CD8-positive, alpha-beta memory T cell (primary cell): Measurements from ENCODE around the gene CDH22. TPM values are rescaled to one million over a fixed set of nuclear protein-coding genes. Genes with fewer than 3 reads are reported as not detected.
A peak's percentile ranks its signal among the peaks of the same experiment; 100 is the strongest.

Source experiments
- CTCF ChIA-PET: fragments of 350-600 bp; sonication (Branson Sonifier 250); formaldehyde crosslinking; loops from one replicate; lab custom pipeline; 2021; ENCODE audit warnings: antibody characterized with exemption; lab: Charles Lee
- POLR2A ChIA-PET: fragments of 350-600 bp; sonication (Branson Sonifier 250); formaldehyde crosslinking; loops from one replicate; lab custom pipeline; 2021; ENCODE audit warnings: antibody characterized with exemption; lab: Charles Lee
- DNase-seq, 5 donors: peaks; one replicate each; pipeline versions ENCODE4 v3.0.0 to v3.0.0-alpha.2; 2020 to 2022; ENCODE audit warnings: mixed read lengths in 1 of 5
- H3K27ac ChIP-seq: one replicate; pipeline ENCODE4 v1.7.0; 2013; ENCODE audit warnings: low read depth, mild to moderate bottlenecking, low read length, moderate library complexity
- H3K27me3 ChIP-seq: 2 replicates; pipeline ENCODE4 v1.7.0; 2013; ENCODE audit warnings: low read length, mild to moderate bottlenecking; ENCODE audit not compliant: insufficient read depth, poor library complexity, severe bottlenecking
- H3K36me3 ChIP-seq: 2 replicates; pipeline ENCODE4 v1.7.0; 2013; ENCODE audit warnings: mild to moderate bottlenecking, low read length, moderate library complexity; ENCODE audit not compliant: insufficient read depth
- H3K4me1 ChIP-seq: 2 replicates; pipeline ENCODE4 v1.7.0; 2013; ENCODE audit warnings: mild to moderate bottlenecking, low read length, moderate library complexity; ENCODE audit not compliant: insufficient read depth
- H3K4me3 ChIP-seq: 2 replicates; pipeline ENCODE4 v1.7.0; 2013; ENCODE audit warnings: mild to moderate bottlenecking, low read length
- H3K9me3 ChIP-seq: 2 replicates; pipeline ENCODE4 v1.7.0; 2013; ENCODE audit warnings: mild to moderate bottlenecking, low read length
- H3K27ac Mint-ChIP-seq, 8 donors: one replicate each; pipeline ENCODE4 v1.8.0; 2020 to 2021; ENCODE audit warnings: mixed read lengths in 8 of 8, mild to moderate bottlenecking in 6 of 8, inconsistent platforms in 3 of 8, moderate library complexity in 3 of 8
- H3K27me3 Mint-ChIP-seq, 2 donors: one replicate each; pipeline ENCODE4 v1.8.0; 2020 to 2021; ENCODE audit warnings: mixed read lengths in 2 of 2, mild to moderate bottlenecking in 1 of 2, moderate library complexity in 1 of 2
- H3K36me3 Mint-ChIP-seq, 3 donors: one replicate each; pipeline ENCODE4 v1.8.0; 2020 to 2021; ENCODE audit warnings: mixed read lengths in 3 of 3, inconsistent platforms in 1 of 3, mild to moderate bottlenecking in 1 of 3
- H3K4me1 Mint-ChIP-seq, 3 donors: one replicate each; pipeline ENCODE4 v1.8.0; 2020 to 2021; ENCODE audit warnings: mixed read lengths in 3 of 3, inconsistent platforms in 1 of 3, mild to moderate bottlenecking in 1 of 3
- H3K4me3 Mint-ChIP-seq, 7 donors: one replicate each; pipeline ENCODE4 v1.8.0; 2020 to 2021; ENCODE audit warnings: mixed read lengths in 7 of 7, mild to moderate bottlenecking in 6 of 7, moderate library complexity in 4 of 7, inconsistent platforms in 2 of 7
- H3K9me3 Mint-ChIP-seq, 5 donors: one replicate each; pipeline ENCODE4 v1.8.0; 2020 to 2022; ENCODE audit warnings: mixed read lengths in 5 of 5, mild to moderate bottlenecking in 3 of 5, moderate library complexity in 2 of 5, inconsistent platforms in 1 of 5
- polyA plus RNA-seq: library from polyadenylated mRNA; unstranded; fragments of 300-500 nt; fragmentation: Illumina TruSeq; gene quantifications from one replicate; pipeline ENCODE4 v1.2.3, GENCODE V29; 2021
- total RNA-seq, 2 experiments: library from RNA; stranded (reverse); gene quantifications; one replicate each; pipeline ENCODE4 v1.2.3, GENCODE V29; 2021

CDH22 gene
- total and polyA plus RNA-seq, 3 experiments from 2014 or later: not detected

DNA sequence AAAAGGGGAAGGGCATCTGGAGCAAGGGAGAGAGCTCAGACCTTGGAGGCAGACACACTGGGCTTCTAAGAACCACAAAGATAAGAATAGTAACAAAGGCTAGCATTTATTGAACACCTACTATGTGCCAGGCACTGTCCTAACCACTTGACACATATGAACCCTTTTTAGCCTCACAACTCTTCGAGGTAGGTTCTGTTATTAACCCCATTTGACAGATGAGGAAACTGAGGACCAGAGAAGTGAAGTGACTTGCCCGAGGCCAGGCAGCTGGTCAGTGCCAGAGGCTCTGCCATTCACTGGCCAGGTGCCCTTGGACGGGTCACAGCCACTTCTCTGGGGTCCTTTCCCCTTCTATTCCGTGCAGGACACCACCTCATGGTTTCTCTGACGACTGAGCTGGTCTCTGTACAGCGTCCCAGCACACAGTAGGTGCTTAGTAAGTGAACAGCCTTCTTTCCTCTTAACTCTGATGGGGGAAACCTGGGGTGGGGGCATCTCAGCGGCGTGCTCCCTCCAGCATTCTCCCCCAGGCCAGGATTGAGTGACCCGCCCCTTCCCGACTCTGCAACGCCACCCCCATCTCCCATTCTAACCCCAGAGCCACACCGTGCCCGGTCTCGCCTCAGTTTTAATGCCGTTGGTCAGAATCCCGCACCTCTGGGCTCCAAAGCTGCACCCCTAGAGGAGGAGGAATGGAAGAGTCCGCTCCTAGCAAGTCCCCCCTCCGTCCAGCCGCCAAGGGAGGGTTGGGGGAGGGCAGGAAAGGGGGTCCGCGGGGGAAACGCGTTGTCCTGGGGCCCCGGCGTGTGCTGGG, 134.4 kb downstream of the CDH22 start:
- H3K36me3 Mint-ChIP-seq: no peaks in the 10 kb centered on the region
- CTCF ChIA-PET: interaction anchor here (1.1 to 3.9 kb wide), 3 partner anchors 151 to 186 kb away, joined by 5 to 28 read pairs (median 8); no protein-coding TSS in a partner anchor
- no peak for DNase-seq
- Histone ChIP-seq H3K4me3 (no peak overlapping the region), H3K36me3 (no peaks in the 10 kb centered on the region), H3K9me3 (no peaks in the 10 kb centered on the region), H3K27ac (no peak overlapping the region), H3K27me3 (peaks cover 28% of the 10 kb centered on the region), H3K4me1 (no peaks in the 10 kb centered on the region)
- H3K4me1 Mint-ChIP-seq: peaks cover 0 to 7% (median 0%) of the 10 kb centered on the region in 3 donors
- H3K9me3 Mint-ChIP-seq: no peaks in the 10 kb centered on the region
- no peak overlapping the region for H3K4me3 Mint-ChIP-seq
- H3K27me3 Mint-ChIP-seq: peaks cover 37 to 73% of the 10 kb centered on the region in 2 donors
- POLR2A ChIA-PET: no interaction called here
- H3K27ac Mint-ChIP-seq: no peak overlapping the region

DNA sequence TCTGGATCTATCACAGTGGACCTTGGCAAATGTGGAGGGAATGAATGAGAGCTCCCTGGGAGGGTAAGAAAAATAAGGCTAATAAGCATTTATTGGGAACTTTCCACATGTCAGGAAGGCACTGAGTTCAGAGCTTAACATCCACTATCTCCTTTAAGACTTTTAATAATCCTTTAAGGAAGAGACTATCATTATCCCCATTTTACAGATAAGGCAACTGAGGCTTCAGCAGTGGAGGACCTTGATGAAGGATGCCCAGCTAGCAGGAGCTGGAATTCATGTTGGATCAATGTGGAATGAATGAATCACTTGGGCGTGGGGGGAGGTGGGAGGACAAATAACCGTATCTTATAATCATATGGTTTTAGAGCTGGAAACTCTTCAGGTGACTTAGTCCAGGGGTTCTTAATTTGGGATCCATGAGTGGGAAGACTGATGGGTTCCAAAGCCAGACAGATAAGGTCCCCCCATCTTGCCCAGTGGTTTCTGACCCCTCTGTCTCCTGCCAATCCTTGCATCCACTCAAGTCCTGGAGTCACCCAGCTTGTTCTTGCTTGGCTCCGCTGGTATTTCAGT, 135.2 kb downstream of the CDH22 start:
- CTCF ChIA-PET: interaction anchor here (1.1 to 3.9 kb wide), 2 partner anchors 150 to 159 kb away, joined by 5 to 28 read pairs; no protein-coding TSS in a partner anchor
- DNase-seq: no peak
- Mint-ChIP-seq H3K4me3 (no peak overlapping the region), H3K9me3 (no peaks in the 10 kb centered on the region), H3K27ac (no peak overlapping the region), H3K36me3 (no peaks in the 10 kb centered on the region), H3K4me1 (peaks cover 0 to 7% (median 0%) of the 10 kb centered on the region in 3 donors), H3K27me3 (peaks cover 34 to 71% of the 10 kb centered on the region in 2 donors)
- no peaks in the 10 kb centered on the region for H3K4me1 ChIP-seq
- no peaks in the 10 kb centered on the region for H3K9me3 ChIP-seq
- no peaks in the 10 kb centered on the region for H3K36me3 ChIP-seq
- peaks cover 28% of the 10 kb centered on the region for H3K27me3 ChIP-seq
- POLR2A ChIA-PET: no interaction called here
- H3K27ac ChIP-seq: no peak overlapping the region
- no peak overlapping the region for H3K4me3 ChIP-seq

DNA sequence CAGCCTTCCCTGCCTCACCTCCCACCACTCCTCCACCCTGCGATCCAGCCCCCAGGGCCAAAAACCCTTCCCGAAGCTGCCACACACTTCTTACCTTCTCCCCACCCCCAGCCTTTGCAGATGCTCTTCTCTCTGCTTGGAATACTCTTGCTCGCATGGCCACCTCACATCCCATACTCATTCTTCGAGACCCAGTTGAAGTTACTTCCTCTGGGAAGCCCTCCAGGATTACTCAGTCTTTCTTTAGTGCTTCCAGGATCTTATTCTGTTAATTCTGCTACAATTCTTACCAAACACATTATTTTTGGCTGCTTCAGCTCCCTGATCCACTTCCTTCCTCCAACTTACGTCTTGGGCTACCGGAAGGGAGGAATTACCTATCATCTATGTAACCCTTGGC, 135.8 kb downstream of the CDH22 start:
- H3K36me3 ChIP-seq: no peaks in the 10 kb centered on the region
- H3K27me3 ChIP-seq: peaks cover 28% of the 10 kb centered on the region
- Mint-ChIP-seq H3K36me3 (no peaks in the 10 kb centered on the region), H3K27ac (peak overlapping the region in 1 of 8 donors; percentile 50), H3K4me3 (no peak overlapping the region), H3K4me1 (peaks cover 0 to 7% (median 0%) of the 10 kb centered on the region in 3 donors), H3K9me3 (no peaks in the 10 kb centered on the region), H3K27me3 (peaks cover 31 to 65% of the 10 kb centered on the region in 2 donors)
- POLR2A ChIA-PET: no interaction called here
- no peak overlapping the region for H3K4me3 ChIP-seq
- CTCF ChIA-PET: interaction anchor here (1.1 to 1.2 kb wide), 2 partner anchors 40 to 150 kb away, joined by 3 to 5 read pairs; no protein-coding TSS in a partner anchor
- H3K4me1 ChIP-seq: no peaks in the 10 kb centered on the region
- no peak for DNase-seq
- H3K27ac ChIP-seq: no peak overlapping the region
- no peaks in the 10 kb centered on the region for H3K9me3 ChIP-seq

DNA sequence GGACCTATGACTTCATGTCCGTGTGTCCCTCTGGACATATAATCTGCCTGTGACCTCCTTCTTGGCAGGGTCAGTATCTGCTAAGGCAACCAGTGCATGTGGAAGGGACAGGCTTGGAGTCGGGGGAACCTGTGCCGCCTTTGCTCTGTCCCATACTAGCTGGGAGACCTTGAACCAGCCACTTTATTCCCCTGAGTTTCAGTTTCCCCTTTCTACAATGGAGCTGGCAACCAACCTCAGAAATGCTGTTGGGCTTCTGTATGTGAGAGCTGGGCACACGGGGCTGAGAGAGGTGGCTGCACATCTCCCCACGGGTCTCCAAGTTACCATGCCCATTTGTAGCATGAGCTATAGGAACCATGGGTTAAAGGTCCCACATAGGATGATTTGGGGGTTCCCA, 136.4 kb downstream of the CDH22 start:
- ChIA-PET POLR2A (no interaction called here), CTCF (interaction anchor here (1.1 to 1.2 kb wide), 2 partner anchors 39 to 149 kb away, joined by 3 to 5 read pairs; no protein-coding TSS in a partner anchor)
- no peaks in the 10 kb centered on the region for H3K9me3 Mint-ChIP-seq
- no peaks in the 10 kb centered on the region for H3K36me3 Mint-ChIP-seq
- no peak overlapping the region for H3K27ac Mint-ChIP-seq
- Histone ChIP-seq H3K4me1 (no peaks in the 10 kb centered on the region), H3K27ac (no peak overlapping the region), H3K9me3 (no peaks in the 10 kb centered on the region), H3K27me3 (peaks cover 28% of the 10 kb centered on the region), H3K36me3 (no peaks in the 10 kb centered on the region), H3K4me3 (no peak overlapping the region)
- peaks cover 0 to 7% (median 0%) of the 10 kb centered on the region in 3 donors for H3K4me1 Mint-ChIP-seq
- DNase-seq: no peak
- H3K27me3 Mint-ChIP-seq: peaks cover 31 to 63% of the 10 kb centered on the region in 2 donors
- no peak overlapping the region for H3K4me3 Mint-ChIP-seq

- Histone ChIP-seq H3K36me3 (no peaks in the 10 kb centered on the region), H3K27ac (no peak overlapping the region), H3K4me3 (no peak overlapping the region), H3K9me3 (no peaks in the 10 kb centered on the region), H3K4me1 (no peaks in the 10 kb centered on the region), H3K27me3 (peaks cover 28% of the 10 kb centered on the region)
- H3K27ac Mint-ChIP-seq: no peak overlapping the region
- peaks cover 31 to 63% of the 10 kb centered on the region in 2 donors for H3K27me3 Mint-ChIP-seq
- DNase-seq: no peak
- POLR2A ChIA-PET: no interaction called here
- H3K9me3 Mint-ChIP-seq: no peaks in the 10 kb centered on the region
- peaks cover 0 to 7% (median 0%) of the 10 kb centered on the region in 3 donors for H3K4me1 Mint-ChIP-seq
- no peak overlapping the region for H3K4me3 Mint-ChIP-seq
- H3K36me3 Mint-ChIP-seq: no peaks in the 10 kb centered on the region
- CTCF ChIA-PET: interaction anchor here (1.1 to 1.2 kb wide), 2 partner anchors 39 to 149 kb away, joined by 3 to 5 read pairs; no protein-coding TSS in a partner anchor
Observed at GRCh38 chr20:46171476-46171875, 136.8 kb downstream of the CDH22 start.

DNA sequence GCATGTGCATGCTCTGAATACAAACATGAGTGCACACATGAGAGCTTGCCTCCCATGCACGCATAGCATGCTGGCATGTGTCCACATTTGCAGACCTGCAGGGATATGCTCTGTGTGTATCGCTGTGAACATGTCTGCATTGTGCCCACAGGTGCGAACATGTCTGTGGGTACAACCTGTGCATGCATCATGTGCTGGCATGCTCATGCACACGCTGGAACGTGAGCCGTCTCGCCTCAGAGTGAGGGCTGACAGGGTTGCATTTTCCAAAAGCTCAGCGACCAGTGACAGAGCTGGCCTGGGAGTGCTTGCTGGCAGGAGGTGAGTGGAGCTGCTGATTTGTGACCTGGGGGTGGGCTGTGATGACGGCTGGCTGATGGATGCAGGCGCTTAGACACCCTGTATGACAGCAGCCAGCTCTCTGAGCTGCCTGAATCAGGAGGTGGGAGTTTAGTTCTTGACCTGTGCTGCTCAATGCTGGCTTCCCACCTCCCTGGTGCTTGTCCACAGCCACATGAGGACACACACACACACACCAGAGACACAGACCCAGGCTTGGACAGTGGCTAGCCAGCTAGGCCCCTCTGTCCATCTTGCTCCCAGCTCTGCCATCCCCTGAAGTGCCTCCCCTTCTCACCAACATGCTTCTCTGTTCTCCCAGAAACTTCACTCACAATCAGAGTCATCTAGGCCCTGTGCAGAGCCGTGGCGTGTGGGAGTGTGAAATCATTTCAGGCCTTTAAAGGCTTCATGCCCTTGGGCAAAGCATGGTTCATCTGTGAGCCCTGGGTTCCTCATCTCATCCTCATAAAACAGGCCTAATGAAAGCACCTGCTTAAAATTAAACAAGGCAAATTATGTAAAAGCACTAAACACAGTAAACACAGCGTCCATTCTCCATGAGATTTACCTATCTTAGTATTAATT, 138.8 kb downstream of the CDH22 start:
- DNase-seq: no peak
- no peaks in the 10 kb centered on the region for H3K9me3 ChIP-seq
- H3K4me1 Mint-ChIP-seq: no peaks in the 10 kb centered on the region
- H3K4me1 ChIP-seq: no peaks in the 10 kb centered on the region
- CTCF ChIA-PET: no interaction called here
- H3K4me3 Mint-ChIP-seq: no peak overlapping the region
- H3K9me3 Mint-ChIP-seq: no peaks in the 10 kb centered on the region
- no peaks in the 10 kb centered on the region for H3K36me3 Mint-ChIP-seq
- POLR2A ChIA-PET: no interaction called here
- no peaks in the 10 kb centered on the region for H3K36me3 ChIP-seq
- H3K27ac Mint-ChIP-seq: no peak overlapping the region
- H3K27ac ChIP-seq: no peak overlapping the region
- H3K4me3 ChIP-seq: no peak overlapping the region
- peaks cover 18% of the 10 kb centered on the region for H3K27me3 ChIP-seq
- peaks cover 21 to 56% of the 10 kb centered on the region in 2 donors for H3K27me3 Mint-ChIP-seq

DNA sequence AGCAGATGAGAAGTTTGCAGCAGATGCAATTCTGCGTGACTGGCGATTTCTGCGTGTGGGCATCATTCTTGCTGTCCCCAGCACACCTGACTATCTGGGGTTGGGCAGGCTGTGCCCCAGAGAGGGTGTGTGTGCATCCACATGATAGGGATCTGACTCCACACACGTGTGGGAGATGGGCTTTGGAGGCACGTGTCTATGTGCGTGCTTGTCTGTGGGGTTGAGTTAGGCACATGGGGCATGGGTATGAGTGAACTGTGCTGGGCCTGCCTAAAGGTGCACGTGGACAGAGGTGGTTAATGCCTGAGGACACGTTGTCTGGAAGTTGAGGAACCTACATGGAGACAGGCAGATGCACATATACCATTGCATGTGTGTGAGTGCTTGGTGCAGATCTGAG, 139.9 kb downstream of the CDH22 start:
- no peaks in the 10 kb centered on the region for H3K9me3 Mint-ChIP-seq
- no peaks in the 10 kb centered on the region for H3K36me3 ChIP-seq
- no peaks in the 10 kb centered on the region for H3K36me3 Mint-ChIP-seq
- no peak overlapping the region for H3K4me3 Mint-ChIP-seq
- no peak overlapping the region for H3K4me3 ChIP-seq
- H3K27me3 Mint-ChIP-seq: peaks cover 15 to 58% of the 10 kb centered on the region in 2 donors
- no peak for DNase-seq
- peaks cover 9% of the 10 kb centered on the region for H3K27me3 ChIP-seq
- no peaks in the 10 kb centered on the region for H3K9me3 ChIP-seq
- no peaks in the 10 kb centered on the region for H3K4me1 ChIP-seq
- H3K4me1 Mint-ChIP-seq: no peaks in the 10 kb centered on the region
- ChIA-PET POLR2A (no interaction called here), CTCF (no interaction called here)
- no peak overlapping the region for H3K27ac ChIP-seq
- no peak overlapping the region for H3K27ac Mint-ChIP-seq
